ENCODE measurements around the gene PARN.

DNA sequence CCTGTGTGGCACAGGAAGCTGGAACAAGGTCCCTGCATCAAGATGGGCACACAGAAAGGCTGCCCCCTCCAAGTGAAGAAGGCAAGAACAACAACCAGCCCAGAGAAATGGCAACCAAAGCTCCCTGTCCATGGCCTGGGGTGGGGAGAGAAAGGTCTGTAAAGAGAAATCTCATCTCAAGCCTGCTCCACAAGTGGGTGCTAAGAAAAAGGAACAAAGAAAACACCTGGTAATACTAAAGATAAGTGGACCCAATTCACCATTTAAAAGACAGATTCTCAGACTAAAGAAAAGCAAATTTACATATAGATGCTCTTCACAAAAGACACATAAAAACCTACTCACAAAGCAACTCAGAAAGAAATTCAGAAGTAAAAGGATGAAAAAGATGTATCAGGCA lies 107.4 kb downstream of the PARN start:
- TF ChIP-seq, protein P1, sequence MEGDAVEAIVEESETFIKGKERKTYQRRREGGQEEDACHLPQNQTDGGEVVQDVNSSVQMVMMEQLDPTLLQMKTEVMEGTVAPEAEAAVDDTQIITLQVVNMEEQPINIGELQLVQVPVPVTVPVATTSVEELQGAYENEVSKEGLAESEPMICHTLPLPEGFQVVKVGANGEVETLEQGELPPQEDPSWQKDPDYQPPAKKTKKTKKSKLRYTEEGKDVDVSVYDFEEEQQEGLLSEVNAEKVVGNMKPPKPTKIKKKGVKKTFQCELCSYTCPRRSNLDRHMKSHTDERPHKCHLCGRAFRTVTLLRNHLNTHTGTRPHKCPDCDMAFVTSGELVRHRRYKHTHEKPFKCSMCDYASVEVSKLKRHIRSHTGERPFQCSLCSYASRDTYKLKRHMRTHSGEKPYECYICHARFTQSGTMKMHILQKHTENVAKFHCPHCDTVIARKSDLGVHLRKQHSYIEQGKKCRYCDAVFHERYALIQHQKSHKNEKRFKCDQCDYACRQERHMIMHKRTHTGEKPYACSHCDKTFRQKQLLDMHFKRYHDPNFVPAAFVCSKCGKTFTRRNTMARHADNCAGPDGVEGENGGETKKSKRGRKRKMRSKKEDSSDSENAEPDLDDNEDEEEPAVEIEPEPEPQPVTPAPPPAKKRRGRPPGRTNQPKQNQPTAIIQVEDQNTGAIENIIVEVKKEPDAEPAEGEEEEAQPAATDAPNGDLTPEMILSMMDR (IDR thresholded peaks at IDR 0.05; ENCODE audit: low read depth, low read length, poor library complexity, severe bottlenecking), result no peak
- TF ChIP-seq EZH2phosphoT487 (IDR thresholded peaks at IDR 0.05; ENCODE audit: borderline replicate concordance, low read length), result no peak

Data from DOHH2 (cell line).